Testis (tissue), 2 donors: ENCODE results near the gene NPTN.

ENCODE experiments used
- POLR2A ChIP-seq: fragments of 450-650 bp; IDR thresholded peaks from one replicate; pipeline ENCODE4 v1.6.1; 2017; ENCODE audit warnings: antibody characterized with exemption, mild to moderate bottlenecking, moderate library complexity
- TF ChIP-seq, protein P1 (sequence below), 3 experiments: fragments of 450-650 bp in 2 of 3; fragments of 200-600 bp in 1 of 3; sonication (generic) in 1 of 3; IDR thresholded peaks; one replicate each; pipeline ENCODE4 v1.5.1; 2016 to 2019; ENCODE audit warnings: antibody characterized with exemption in 3 of 3, mild to moderate bottlenecking in 2 of 3, moderate library complexity in 1 of 3

DNA sequence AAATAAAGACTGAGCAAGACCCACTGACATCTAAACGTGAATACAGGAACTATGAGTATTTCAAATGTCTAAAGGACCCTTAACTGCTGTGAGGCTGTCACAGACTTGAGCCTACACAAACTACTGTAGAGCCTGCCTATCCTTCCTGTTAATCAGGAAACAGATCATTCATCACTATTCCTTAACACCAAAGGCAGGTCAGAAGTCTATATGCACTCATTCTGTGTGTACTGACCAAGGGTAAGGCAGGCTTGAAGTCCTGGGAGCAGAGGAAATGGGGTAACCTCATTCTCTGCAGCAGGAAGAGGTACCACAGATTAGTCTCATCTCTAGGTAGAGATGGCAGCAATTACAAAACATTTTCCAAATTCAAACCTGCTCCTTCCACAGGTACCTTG is 30.7 kb downstream of the NPTN start:
- TF ChIP-seq, protein P1, sequence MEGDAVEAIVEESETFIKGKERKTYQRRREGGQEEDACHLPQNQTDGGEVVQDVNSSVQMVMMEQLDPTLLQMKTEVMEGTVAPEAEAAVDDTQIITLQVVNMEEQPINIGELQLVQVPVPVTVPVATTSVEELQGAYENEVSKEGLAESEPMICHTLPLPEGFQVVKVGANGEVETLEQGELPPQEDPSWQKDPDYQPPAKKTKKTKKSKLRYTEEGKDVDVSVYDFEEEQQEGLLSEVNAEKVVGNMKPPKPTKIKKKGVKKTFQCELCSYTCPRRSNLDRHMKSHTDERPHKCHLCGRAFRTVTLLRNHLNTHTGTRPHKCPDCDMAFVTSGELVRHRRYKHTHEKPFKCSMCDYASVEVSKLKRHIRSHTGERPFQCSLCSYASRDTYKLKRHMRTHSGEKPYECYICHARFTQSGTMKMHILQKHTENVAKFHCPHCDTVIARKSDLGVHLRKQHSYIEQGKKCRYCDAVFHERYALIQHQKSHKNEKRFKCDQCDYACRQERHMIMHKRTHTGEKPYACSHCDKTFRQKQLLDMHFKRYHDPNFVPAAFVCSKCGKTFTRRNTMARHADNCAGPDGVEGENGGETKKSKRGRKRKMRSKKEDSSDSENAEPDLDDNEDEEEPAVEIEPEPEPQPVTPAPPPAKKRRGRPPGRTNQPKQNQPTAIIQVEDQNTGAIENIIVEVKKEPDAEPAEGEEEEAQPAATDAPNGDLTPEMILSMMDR (IDR thresholded peaks at IDR 0.05): no peak
- no peak for TF ChIP-seq POLR2A
